ENCODE results near the gene CDH24.

GRCh38 chr14:23079716-23080115 is 22.4 kb upstream of the CDH24 start:
- TF ChIP-seq, protein P1, sequence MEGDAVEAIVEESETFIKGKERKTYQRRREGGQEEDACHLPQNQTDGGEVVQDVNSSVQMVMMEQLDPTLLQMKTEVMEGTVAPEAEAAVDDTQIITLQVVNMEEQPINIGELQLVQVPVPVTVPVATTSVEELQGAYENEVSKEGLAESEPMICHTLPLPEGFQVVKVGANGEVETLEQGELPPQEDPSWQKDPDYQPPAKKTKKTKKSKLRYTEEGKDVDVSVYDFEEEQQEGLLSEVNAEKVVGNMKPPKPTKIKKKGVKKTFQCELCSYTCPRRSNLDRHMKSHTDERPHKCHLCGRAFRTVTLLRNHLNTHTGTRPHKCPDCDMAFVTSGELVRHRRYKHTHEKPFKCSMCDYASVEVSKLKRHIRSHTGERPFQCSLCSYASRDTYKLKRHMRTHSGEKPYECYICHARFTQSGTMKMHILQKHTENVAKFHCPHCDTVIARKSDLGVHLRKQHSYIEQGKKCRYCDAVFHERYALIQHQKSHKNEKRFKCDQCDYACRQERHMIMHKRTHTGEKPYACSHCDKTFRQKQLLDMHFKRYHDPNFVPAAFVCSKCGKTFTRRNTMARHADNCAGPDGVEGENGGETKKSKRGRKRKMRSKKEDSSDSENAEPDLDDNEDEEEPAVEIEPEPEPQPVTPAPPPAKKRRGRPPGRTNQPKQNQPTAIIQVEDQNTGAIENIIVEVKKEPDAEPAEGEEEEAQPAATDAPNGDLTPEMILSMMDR (IDR thresholded peaks at IDR 0.05; ENCODE audit: poor library complexity, severe bottlenecking): no peak
- TF ChIP-seq EZH2 (IDR thresholded peaks at IDR 0.05; ENCODE audit: borderline replicate concordance, insufficient read depth, low read length, poor library complexity, severe bottlenecking) (no peak), RAD21 (conservative IDR thresholded peaks at IDR 0.05) (no peak), EP300 (conservative IDR thresholded peaks at IDR 0.05; ENCODE audit: poor library complexity, severe bottlenecking) (no peak), POLR2AphosphoS5 (IDR thresholded peaks at IDR 0.05) (no peak), REST (IDR thresholded peaks at IDR 0.05; ENCODE audit: borderline replicate concordance) (no peak), MXI1 (conservative IDR thresholded peaks at IDR 0.05; ENCODE audit: poor library complexity, severe bottlenecking) (no peak)
